DOHH2 (cell line): ENCODE measurements around the gene MAST1.
"Not testable (repeated sequence)": the region's sequence is repeated elsewhere in the genome, so short reads cannot be mapped to it uniquely, and the experiment has no call there.

ENCODE experiments used
- CTCF ChIP-seq: fragments of 200-600 bp; sonication (generic); IDR thresholded peaks from one replicate; pipeline ENCODE4 v1.5.1; 2014; ENCODE audit warnings: antibody characterized with exemption, mild to moderate bottlenecking, low read depth, low read length; ENCODE audit not compliant: poor library complexity, severe bottlenecking
- EZH2phosphoT487 ChIP-seq: fragments of 200-600 bp; sonication (generic); IDR thresholded peaks from 2 replicates; pipeline ENCODE4 v1.6.1; 2017; ENCODE audit warnings: borderline replicate concordance, mild to moderate bottlenecking, antibody characterized with exemption, low read length, moderate library complexity, mixed read lengths

- TF ChIP-seq CTCF, EZH2phosphoT487: not testable (repeated sequence)
These were observed 21.1 kb upstream of the MAST1 start for GRCh38 chr19:12817188-12817587.
